ENCODE results near the gene KRT31. TPM values are rescaled to one million over a fixed set of nuclear protein-coding genes. Genes with fewer than 3 reads are reported as not detected.

Gene KRT31
- total and polyA plus RNA-seq, 2 of the 13 experiments (the other 11 are each of a cell fraction or from before 2014, with no cell fraction given) = 0.05 TPM; not detected in 1

- TF ChIP-seq POGZ (CRISPR knock-in tag; IDR thresholded peaks at IDR 0.05) (peak; percentile 77), FOSL2 (CRISPR knock-in tag; IDR thresholded peaks at IDR 0.05) (peak; percentile 78), ZBTB2 (CRISPR knock-in tag; IDR thresholded peaks at IDR 0.05; ENCODE audit: low read depth) (no peak), KDM5B (CRISPR knock-in tag; IDR thresholded peaks at IDR 0.05; ENCODE audit: borderline replicate concordance) (no peak), ZNF343 (CRISPR knock-in tag; IDR thresholded peaks at IDR 0.05) (no peak), CBX5 (CRISPR knock-in tag; IDR thresholded peaks at IDR 0.05; ENCODE audit: borderline replicate concordance) (peak; percentile 22; the same call in 1 of the 2 replicates), LCORL (IDR thresholded peaks at IDR 0.05) (no peak), LCORL (CRISPR knock-in tag; IDR thresholded peaks at IDR 0.05) (peak; percentile 93), ZNF501 (CRISPR knock-in tag; IDR thresholded peaks at IDR 0.05) (peak; percentile 41), RCOR2 (CRISPR knock-in tag; IDR thresholded peaks at IDR 0.05) (peak; percentile 65; the same call in 1 of the 2 replicates)
- TF ChIP-seq, protein P1, sequence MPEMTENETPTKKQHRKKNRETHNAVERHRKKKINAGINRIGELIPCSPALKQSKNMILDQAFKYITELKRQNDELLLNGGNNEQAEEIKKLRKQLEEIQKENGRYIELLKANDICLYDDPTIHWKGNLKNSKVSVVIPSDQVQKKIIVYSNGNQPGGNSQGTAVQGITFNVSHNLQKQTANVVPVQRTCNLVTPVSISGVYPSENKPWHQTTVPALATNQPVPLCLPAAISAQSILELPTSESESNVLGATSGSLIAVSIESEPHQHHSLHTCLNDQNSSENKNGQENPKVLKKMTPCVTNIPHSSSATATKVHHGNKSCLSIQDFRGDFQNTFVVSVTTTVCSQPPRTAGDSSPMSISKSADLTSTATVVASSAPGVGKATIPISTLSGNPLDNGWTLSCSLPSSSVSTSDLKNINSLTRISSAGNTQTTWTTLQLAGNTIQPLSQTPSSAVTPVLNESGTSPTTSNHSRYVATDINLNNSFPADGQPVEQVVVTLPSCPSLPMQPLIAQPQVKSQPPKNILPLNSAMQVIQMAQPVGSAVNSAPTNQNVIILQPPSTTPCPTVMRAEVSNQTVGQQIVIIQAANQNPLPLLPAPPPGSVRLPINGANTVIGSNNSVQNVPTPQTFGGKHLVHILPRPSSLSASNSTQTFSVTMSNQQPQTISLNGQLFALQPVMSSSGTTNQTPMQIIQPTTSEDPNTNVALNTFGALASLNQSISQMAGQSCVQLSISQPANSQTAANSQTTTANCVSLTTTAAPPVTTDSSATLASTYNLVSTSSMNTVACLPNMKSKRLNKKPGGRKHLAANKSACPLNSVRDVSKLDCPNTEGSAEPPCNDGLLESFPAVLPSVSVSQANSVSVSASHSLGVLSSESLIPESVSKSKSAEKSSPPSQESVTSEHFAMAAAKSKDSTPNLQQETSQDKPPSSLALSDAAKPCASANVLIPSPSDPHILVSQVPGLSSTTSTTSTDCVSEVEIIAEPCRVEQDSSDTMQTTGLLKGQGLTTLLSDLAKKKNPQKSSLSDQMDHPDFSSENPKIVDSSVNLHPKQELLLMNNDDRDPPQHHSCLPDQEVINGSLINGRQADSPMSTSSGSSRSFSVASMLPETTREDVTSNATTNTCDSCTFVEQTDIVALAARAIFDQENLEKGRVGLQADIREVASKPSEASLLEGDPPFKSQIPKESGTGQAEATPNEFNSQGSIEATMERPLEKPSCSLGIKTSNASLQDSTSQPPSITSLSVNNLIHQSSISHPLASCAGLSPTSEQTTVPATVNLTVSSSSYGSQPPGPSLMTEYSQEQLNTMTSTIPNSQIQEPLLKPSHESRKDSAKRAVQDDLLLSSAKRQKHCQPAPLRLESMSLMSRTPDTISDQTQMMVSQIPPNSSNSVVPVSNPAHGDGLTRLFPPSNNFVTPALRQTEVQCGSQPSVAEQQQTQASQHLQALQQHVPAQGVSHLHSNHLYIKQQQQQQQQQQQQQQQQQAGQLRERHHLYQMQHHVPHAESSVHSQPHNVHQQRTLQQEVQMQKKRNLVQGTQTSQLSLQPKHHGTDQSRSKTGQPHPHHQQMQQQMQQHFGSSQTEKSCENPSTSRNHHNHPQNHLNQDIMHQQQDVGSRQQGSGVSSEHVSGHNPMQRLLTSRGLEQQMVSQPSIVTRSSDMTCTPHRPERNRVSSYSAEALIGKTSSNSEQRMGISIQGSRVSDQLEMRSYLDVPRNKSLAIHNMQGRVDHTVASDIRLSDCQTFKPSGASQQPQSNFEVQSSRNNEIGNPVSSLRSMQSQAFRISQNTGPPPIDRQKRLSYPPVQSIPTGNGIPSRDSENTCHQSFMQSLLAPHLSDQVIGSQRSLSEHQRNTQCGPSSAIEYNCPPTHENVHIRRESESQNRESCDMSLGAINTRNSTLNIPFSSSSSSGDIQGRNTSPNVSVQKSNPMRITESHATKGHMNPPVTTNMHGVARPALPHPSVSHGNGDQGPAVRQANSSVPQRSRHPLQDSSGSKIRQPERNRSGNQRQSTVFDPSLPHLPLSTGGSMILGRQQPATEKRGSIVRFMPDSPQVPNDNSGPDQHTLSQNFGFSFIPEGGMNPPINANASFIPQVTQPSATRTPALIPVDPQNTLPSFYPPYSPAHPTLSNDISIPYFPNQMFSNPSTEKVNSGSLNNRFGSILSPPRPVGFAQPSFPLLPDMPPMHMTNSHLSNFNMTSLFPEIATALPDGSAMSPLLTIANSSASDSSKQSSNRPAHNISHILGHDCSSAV (CRISPR knock-in tag; IDR thresholded peaks at IDR 0.05; ENCODE audit: borderline replicate concordance) = no peak
- TF ChIP-seq, protein P2, sequence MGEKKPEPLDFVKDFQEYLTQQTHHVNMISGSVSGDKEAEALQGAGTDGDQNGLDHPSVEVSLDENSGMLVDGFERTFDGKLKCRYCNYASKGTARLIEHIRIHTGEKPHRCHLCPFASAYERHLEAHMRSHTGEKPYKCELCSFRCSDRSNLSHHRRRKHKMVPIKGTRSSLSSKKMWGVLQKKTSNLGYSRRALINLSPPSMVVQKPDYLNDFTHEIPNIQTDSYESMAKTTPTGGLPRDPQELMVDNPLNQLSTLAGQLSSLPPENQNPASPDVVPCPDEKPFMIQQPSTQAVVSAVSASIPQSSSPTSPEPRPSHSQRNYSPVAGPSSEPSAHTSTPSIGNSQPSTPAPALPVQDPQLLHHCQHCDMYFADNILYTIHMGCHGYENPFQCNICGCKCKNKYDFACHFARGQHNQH (CRISPR knock-in tag; IDR thresholded peaks at IDR 0.05) = peak; percentile 83; the same call in 1 of the 2 replicates
- TF ChIP-seq, protein P3, sequence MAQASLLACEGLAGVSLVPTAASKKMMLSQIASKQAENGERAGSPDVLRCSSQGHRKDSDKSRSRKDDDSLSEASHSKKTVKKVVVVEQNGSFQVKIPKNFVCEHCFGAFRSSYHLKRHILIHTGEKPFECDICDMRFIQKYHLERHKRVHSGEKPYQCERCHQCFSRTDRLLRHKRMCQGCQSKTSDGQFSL (CRISPR knock-in tag; IDR thresholded peaks at IDR 0.05) = no peak
- TF ChIP-seq, protein P4, sequence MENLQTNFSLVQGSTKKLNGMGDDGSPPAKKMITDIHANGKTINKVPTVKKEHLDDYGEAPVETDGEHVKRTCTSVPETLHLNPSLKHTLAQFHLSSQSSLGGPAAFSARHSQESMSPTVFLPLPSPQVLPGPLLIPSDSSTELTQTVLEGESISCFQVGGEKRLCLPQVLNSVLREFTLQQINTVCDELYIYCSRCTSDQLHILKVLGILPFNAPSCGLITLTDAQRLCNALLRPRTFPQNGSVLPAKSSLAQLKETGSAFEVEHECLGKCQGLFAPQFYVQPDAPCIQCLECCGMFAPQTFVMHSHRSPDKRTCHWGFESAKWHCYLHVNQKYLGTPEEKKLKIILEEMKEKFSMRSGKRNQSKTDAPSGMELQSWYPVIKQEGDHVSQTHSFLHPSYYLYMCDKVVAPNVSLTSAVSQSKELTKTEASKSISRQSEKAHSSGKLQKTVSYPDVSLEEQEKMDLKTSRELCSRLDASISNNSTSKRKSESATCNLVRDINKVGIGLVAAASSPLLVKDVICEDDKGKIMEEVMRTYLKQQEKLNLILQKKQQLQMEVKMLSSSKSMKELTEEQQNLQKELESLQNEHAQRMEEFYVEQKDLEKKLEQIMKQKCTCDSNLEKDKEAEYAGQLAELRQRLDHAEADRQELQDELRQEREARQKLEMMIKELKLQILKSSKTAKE (CRISPR knock-in tag; IDR thresholded peaks at IDR 0.05; ENCODE audit: borderline replicate concordance) = peak; percentile 71; the same call in 1 of the 2 replicates
- TF ChIP-seq, protein P5, sequence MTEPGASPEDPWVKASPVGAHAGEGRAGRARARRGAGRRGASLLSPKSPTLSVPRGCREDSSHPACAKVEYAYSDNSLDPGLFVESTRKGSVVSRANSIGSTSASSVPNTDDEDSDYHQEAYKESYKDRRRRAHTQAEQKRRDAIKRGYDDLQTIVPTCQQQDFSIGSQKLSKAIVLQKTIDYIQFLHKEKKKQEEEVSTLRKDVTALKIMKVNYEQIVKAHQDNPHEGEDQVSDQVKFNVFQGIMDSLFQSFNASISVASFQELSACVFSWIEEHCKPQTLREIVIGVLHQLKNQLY (CRISPR knock-in tag; IDR thresholded peaks at IDR 0.05) = peak; percentile 61
These were observed 18.5 kb upstream of the KRT31 start (continued) for GRCh38 chr17:41415833-41416335.
